ENCODE results near the gene TTLL9.

- TF ChIP-seq, protein P1, sequence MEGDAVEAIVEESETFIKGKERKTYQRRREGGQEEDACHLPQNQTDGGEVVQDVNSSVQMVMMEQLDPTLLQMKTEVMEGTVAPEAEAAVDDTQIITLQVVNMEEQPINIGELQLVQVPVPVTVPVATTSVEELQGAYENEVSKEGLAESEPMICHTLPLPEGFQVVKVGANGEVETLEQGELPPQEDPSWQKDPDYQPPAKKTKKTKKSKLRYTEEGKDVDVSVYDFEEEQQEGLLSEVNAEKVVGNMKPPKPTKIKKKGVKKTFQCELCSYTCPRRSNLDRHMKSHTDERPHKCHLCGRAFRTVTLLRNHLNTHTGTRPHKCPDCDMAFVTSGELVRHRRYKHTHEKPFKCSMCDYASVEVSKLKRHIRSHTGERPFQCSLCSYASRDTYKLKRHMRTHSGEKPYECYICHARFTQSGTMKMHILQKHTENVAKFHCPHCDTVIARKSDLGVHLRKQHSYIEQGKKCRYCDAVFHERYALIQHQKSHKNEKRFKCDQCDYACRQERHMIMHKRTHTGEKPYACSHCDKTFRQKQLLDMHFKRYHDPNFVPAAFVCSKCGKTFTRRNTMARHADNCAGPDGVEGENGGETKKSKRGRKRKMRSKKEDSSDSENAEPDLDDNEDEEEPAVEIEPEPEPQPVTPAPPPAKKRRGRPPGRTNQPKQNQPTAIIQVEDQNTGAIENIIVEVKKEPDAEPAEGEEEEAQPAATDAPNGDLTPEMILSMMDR (IDR thresholded peaks at IDR 0.05) = no peak
- TF ChIP-seq POLR2AphosphoS5 (IDR thresholded peaks at IDR 0.05) = no peak
These were observed at the start of gene TTLL9, which contains the start of gene DUSP15 for GRCh38 chr20:31869942-31870725.

Data from stomach (tissue), 4 donors.